Endodermal cell (in vitro differentiated cells): Measurements from ENCODE around the gene OGFOD3. TPM values are rescaled to one million over a fixed set of nuclear protein-coding genes. Genes with fewer than 3 reads are reported as not detected.
A peak's percentile ranks its signal among the peaks of the same experiment; 100 is the strongest.

Experiments used
- DNase-seq: peaks from one replicate; pipeline ENCODE4 v3.0.0-alpha.2; 2017
- H3K27ac ChIP-seq: 2 replicates; pipeline ENCODE4 v1.5.1; 2013; ENCODE audit warnings: mild to moderate bottlenecking, low read depth, low read length, moderate library complexity
- H3K27me3 ChIP-seq: 2 replicates; pipeline ENCODE4 v1.6.1; 2013; ENCODE audit warnings: mild to moderate bottlenecking, low read length, moderate library complexity; ENCODE audit not compliant: insufficient read depth, control insufficient read depth, poor library complexity, severe bottlenecking
- H3K36me3 ChIP-seq: 2 replicates; pipeline ENCODE4 v1.7.0; 2013; ENCODE audit warnings: mild to moderate bottlenecking, low read length, moderate library complexity; ENCODE audit not compliant: control insufficient read depth, insufficient read depth
- H3K4me1 ChIP-seq: one replicate; pipeline ENCODE4 v1.7.0; 2013; ENCODE audit warnings: low read length; ENCODE audit not compliant: control insufficient read depth, insufficient read depth
- H3K4me3 ChIP-seq: 2 replicates; pipeline ENCODE4 v1.5.1; 2013; ENCODE audit warnings: mild to moderate bottlenecking, low read length, moderate library complexity
- H3K9ac ChIP-seq: 2 replicates; pipeline ENCODE4 v1.6.1; 2013; ENCODE audit warnings: mild to moderate bottlenecking, low read length, moderate library complexity; ENCODE audit not compliant: poor library complexity, severe bottlenecking; ENCODE audit errors: extremely low read depth
- H3K9me3 ChIP-seq: 2 replicates; pipeline ENCODE4 v1.6.1; 2013; ENCODE audit warnings: mild to moderate bottlenecking, low read length, moderate library complexity; ENCODE audit not compliant: control insufficient read depth
- H3K27ac Mint-ChIP-seq: 2 replicates; pipeline ENCODE4 v1.8.0; 2020; ENCODE audit warnings: mixed read lengths
- H3K27me3 Mint-ChIP-seq: 2 replicates; pipeline ENCODE4 v1.8.0; 2021; ENCODE audit warnings: mild to moderate bottlenecking, mixed read lengths; ENCODE audit not compliant: insufficient read depth
- H3K36me3 Mint-ChIP-seq: 2 replicates; pipeline ENCODE4 v1.8.0; 2020; ENCODE audit warnings: low read depth, mixed read lengths
- H3K4me1 Mint-ChIP-seq: 2 replicates; pipeline ENCODE4 v1.8.0; 2020; ENCODE audit warnings: mixed read lengths
- H3K4me3 Mint-ChIP-seq: 2 replicates; pipeline ENCODE4 v1.8.0; 2020; ENCODE audit warnings: mild to moderate bottlenecking, moderate library complexity, mixed read lengths
- H3K9me3 Mint-ChIP-seq: 2 replicates; pipeline ENCODE4 v1.8.0; 2020; ENCODE audit warnings: mild to moderate bottlenecking, mixed read lengths
- CTCF ChIP-seq: fragments of 200-600 bp; sonication (generic); conservative IDR thresholded peaks from 2 replicates; pipeline ENCODE4 v1.5.0; 2021; ENCODE audit warnings: antibody characterized with exemption, mild to moderate bottlenecking
- WGBS, 2 experiments: methylation state at CpG; one replicate each; pipeline versions ENCODE4 v1.1.5 to v1.1.7; 2013; ENCODE audit warnings: missing lambda C conversion rate in 2 of 2, mixed read lengths in 1 of 2; ENCODE audit not compliant: insufficient coverage in 1 of 2, insufficient read length in 1 of 2; 5-methylcytosine and 5-hydroxymethylcytosine counted together
- total RNA-seq, 2 donors: library from RNA; stranded (reverse); fragmentation: NEBNext Ultra II Directional in 1 of 2; extraction: Animal tissue kit (Norgen Biotek cat#: 25700) in 1 of 2; gene quantifications; 2 replicates in 1 of 2; 3 replicates in 1 of 2; pipeline ENCODE4 v1.2.1, GENCODE V29; 2021

The OGFOD3 gene
- total RNA-seq, 2 donors from 2014 or later = 24.0 to 30.1 TPM

DNA sequence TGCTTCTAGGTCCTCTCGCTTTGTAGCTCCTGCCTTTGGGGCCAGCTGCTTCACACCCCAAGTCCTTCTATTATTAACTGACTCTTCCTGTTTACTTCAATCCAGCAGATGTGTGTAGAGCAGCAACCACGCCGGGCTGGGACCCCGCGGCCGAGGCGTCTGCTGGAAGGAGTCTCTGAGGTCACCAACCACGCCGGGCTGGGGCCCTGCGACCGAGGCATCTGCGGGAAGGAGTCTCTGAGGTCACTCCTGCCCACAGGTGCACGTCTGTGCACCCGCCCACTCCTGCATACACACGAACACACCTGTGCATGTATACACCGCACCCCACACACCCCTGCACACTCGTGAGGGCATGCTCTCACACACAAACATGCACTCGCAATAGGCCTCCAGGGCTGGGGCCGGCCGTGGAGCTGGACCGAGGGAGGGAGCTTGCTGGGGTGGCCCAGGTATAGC is 67.1 kb downstream of the OGFOD3 start:
- H3K27me3 ChIP-seq = no peaks in the 10 kb centered on the region
- no peak for TF ChIP-seq CTCF
- no peak overlapping the region for H3K27ac ChIP-seq
- peaks cover 8% of the 10 kb centered on the region for H3K27me3 Mint-ChIP-seq
- 91 to 94% methylated on average over 9 to 21 of the region's 21 CpGs for WGBS, 2 experiments
- H3K9ac ChIP-seq = no peak overlapping the region
- no peaks in the 10 kb centered on the region for H3K9me3 Mint-ChIP-seq
- H3K27ac Mint-ChIP-seq = no peak overlapping the region
- DNase-seq = peak; percentile 45
- H3K4me1 Mint-ChIP-seq = peaks cover 11% of the 10 kb centered on the region
- H3K9me3 ChIP-seq = no peaks in the 10 kb centered on the region
- no peak overlapping the region for H3K4me3 ChIP-seq
- H3K36me3 ChIP-seq = no peaks in the 10 kb centered on the region
- H3K4me3 Mint-ChIP-seq = no peak overlapping the region
- H3K4me1 ChIP-seq = no peaks in the 10 kb centered on the region
- no peaks in the 10 kb centered on the region for H3K36me3 Mint-ChIP-seq

- Mint-ChIP-seq H3K4me1 (peaks cover 11% of the 10 kb centered on the region), H3K27ac (no peak overlapping the region), H3K9me3 (no peaks in the 10 kb centered on the region), H3K36me3 (no peaks in the 10 kb centered on the region), H3K27me3 (peaks cover 5% of the 10 kb centered on the region), H3K4me3 (no peak overlapping the region)
- H3K4me1 ChIP-seq = no peaks in the 10 kb centered on the region
- H3K9me3 ChIP-seq = no peaks in the 10 kb centered on the region
- no peaks in the 10 kb centered on the region for H3K36me3 ChIP-seq
- H3K4me3 ChIP-seq = no peak overlapping the region
- no peak overlapping the region for H3K27ac ChIP-seq
- H3K9ac ChIP-seq = no peak overlapping the region
- peak; percentile 79 for DNase-seq
- TF ChIP-seq CTCF = peak; percentile 27
- 93 to 96% methylated on average over 26 to 28 of the region's 28 CpGs for WGBS, 2 experiments
- no peaks in the 10 kb centered on the region for H3K27me3 ChIP-seq
Observed at GRCh38 chr17:82350182-82351030, 68.0 kb downstream of the OGFOD3 start.

DNA sequence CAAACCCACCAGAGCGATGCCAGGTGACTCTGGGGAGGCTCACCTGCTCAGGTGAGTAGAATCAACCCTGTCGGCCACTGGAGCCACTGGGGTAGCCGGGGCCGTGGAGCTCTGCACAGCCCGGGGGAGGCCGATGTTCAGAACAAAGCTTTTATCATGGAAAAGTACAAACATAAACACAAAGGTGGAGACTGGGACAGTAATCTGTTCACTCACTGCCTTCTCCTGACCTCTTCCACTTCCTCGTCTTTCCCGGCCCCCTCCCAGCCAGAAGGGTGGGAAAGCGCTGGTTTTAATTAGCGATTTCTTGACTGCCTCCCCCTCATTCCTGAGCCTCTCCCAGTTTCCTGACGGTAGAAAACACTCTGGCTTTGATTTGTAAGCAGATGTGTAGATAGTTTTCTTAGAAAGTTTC is 69.1 kb downstream of the OGFOD3 start:
- H3K4me1 Mint-ChIP-seq = peaks cover 11% of the 10 kb centered on the region
- H3K27me3 Mint-ChIP-seq = no peaks in the 10 kb centered on the region
- DNase-seq = peak; percentile 42
- no peaks in the 10 kb centered on the region for H3K4me1 ChIP-seq
- no peak overlapping the region for H3K4me3 ChIP-seq
- H3K27ac Mint-ChIP-seq = no peak overlapping the region
- no peaks in the 10 kb centered on the region for H3K9me3 Mint-ChIP-seq
- TF ChIP-seq CTCF = no peak
- H3K27me3 ChIP-seq = no peaks in the 10 kb centered on the region
- no peaks in the 10 kb centered on the region for H3K9me3 ChIP-seq
- H3K36me3 ChIP-seq = no peaks in the 10 kb centered on the region
- WGBS, 2 experiments = 81 to 83% methylated on average over 8 to 11 of the region's 11 CpGs
- no peak overlapping the region for H3K27ac ChIP-seq
- H3K9ac ChIP-seq = no peak overlapping the region
- H3K4me3 Mint-ChIP-seq = no peak overlapping the region
- no peaks in the 10 kb centered on the region for H3K36me3 Mint-ChIP-seq
